Retinal pigment epithelial cell (primary cell): ENCODE results near the gene PFKP.

ENCODE experiments used
- DNase-seq: peaks from one replicate; pipeline ENCODE4 v3.0.0-alpha.2; 2010; ENCODE audit warnings: low read depth
- H3K4me3 ChIP-seq: 2 replicates; pipeline ENCODE4 v1.5.1; 2011; ENCODE audit warnings: mild to moderate bottlenecking, low read length, control low read depth, moderate library complexity
- CTCF ChIP-seq: conservative IDR thresholded peaks from 2 replicates; pipeline ENCODE4 v1.5.1; 2011; ENCODE audit warnings: low read depth, low read length, control low read depth, inconsistent platforms

Gene PFKP

GRCh38 chr10:3116508-3117100, 49.3 kb downstream of the PFKP start:
- DNase-seq, result no peak
- TF ChIP-seq CTCF, result no peak
- no peak overlapping the region for H3K4me3 ChIP-seq

- no peak for TF ChIP-seq CTCF
- no peak for DNase-seq
- H3K4me3 ChIP-seq, result no peak overlapping the region
Observed at GRCh38 chr10:3117486-3117885, 50.1 kb downstream of the PFKP start.

GRCh38 chr10:3118641-3119091, 51.3 kb downstream of the PFKP start:
- TF ChIP-seq CTCF, result no peak
- no peak for DNase-seq
- H3K4me3 ChIP-seq, result no peak overlapping the region

- H3K4me3 ChIP-seq, result no peak overlapping the region
- no peak for DNase-seq
- TF ChIP-seq CTCF, result peak; percentile 66
Observed at GRCh38 chr10:3119796-3120459, 52.6 kb downstream of the PFKP start.

GRCh38 chr10:3122034-3122433, 54.7 kb downstream of the PFKP start:
- no peak overlapping the region for H3K4me3 ChIP-seq

GRCh38 chr10:3122486-3123205, 55.3 kb downstream of the PFKP start:
- H3K4me3 ChIP-seq, result no peak overlapping the region
- TF ChIP-seq CTCF, result no peak
- DNase-seq, result no peak

More at GRCh38 chr10:3122034-3122433, 54.7 kb downstream of the PFKP start:
- no peak for TF ChIP-seq CTCF
- DNase-seq, result no peak
